Panc1 (cell line): ENCODE data around the gene CDK6. TPM values are rescaled to one million over a fixed set of nuclear protein-coding genes. Genes with fewer than 3 reads are reported as not detected.

Experiments
- ATAC-seq: fragments of 200-7000 bp; cut with Tn5 transposase; 2 replicates; pipeline ENCODE4 v1.9.1; 2020; ENCODE audit warnings: mild to moderate bottlenecking, moderate library complexity
- BruUV-seq: library from RNA; stranded (reverse); fragments of 400-500 nt; replicated peaks from 2 replicates; lab custom pipeline; 2021; lab: Mats Ljungman, UMichigan
- CTCF ChIA-PET: fragments of 300-600 bp; sonication (Branson Sonifier 250); formaldehyde crosslinking; loops from one replicate; lab custom pipeline; 2022; ENCODE audit warnings: antibody characterized with exemption; lab: Charles Lee
- POLR2A ChIA-PET: fragments of 300-600 bp; sonication (Branson Sonifier 250); formaldehyde crosslinking; loops from one replicate; lab custom pipeline; 2022; ENCODE audit warnings: antibody characterized with exemption; lab: Charles Lee
- DNase-seq: peaks from one replicate; pipeline ENCODE4 v3.0.0-alpha.2; 2010; ENCODE audit warnings: low read depth, low spot score
- H3K27ac ChIP-seq: 2 replicates; pipeline ENCODE4 v1.5.1; 2011; ENCODE audit warnings: mild to moderate bottlenecking, low read length, inconsistent platforms
- H3K27me3 ChIP-seq: fragments of 200-500 bp; sonication (Bioruptor generic); 2 replicates; pipeline ENCODE4 v1.6.0; 2014; ENCODE audit warnings: low read length, inconsistent platforms; ENCODE audit not compliant: control insufficient read depth, insufficient read depth
- H3K36me3 ChIP-seq: fragments of 200-500 bp; sonication (Bioruptor generic); 2 replicates; pipeline ENCODE4 v1.5.1; 2014; ENCODE audit warnings: inconsistent platforms, mild to moderate bottlenecking, low read length, moderate library complexity; ENCODE audit not compliant: control insufficient read depth, insufficient read depth
- H3K4me1 ChIP-seq: 2 replicates; pipeline ENCODE4 v1.5.1; 2011; ENCODE audit warnings: inconsistent platforms, mild to moderate bottlenecking, low read length, moderate library complexity; ENCODE audit not compliant: control insufficient read depth, insufficient read depth
- H3K4me3 ChIP-seq, 2 experiments: 2 replicates each; pipeline ENCODE4 v1.5.1; 2011 to 2012; ENCODE audit warnings: low read depth in 2 of 2, low read length in 2 of 2, mild to moderate bottlenecking in 2 of 2, inconsistent platforms in 1 of 2, moderate library complexity in 1 of 2
- H3K9me3 ChIP-seq: fragments of 200-500 bp; sonication (Bioruptor generic); 2 replicates; pipeline ENCODE4 v1.5.1; 2014; ENCODE audit warnings: low read depth, mild to moderate bottlenecking, inconsistent platforms, low read length, moderate library complexity; ENCODE audit not compliant: control insufficient read depth, insufficient read depth
- CTCF ChIP-seq: fragments of 450-650 bp; IDR thresholded peaks from 2 replicates; pipeline ENCODE4 v1.5.1; 2017; ENCODE audit warnings: mild to moderate bottlenecking
- REST ChIP-seq, 2 experiments: IDR thresholded peaks; 2 replicates each; pipeline ENCODE4 v1.6.1; 2011 to 2012; ENCODE audit warnings: low read depth in 2 of 2, control low read depth in 1 of 2, low read length in 1 of 2, mild to moderate bottlenecking in 1 of 2, moderate library complexity in 1 of 2; ENCODE audit not compliant: insufficient read depth in 1 of 2
- SIN3A ChIP-seq: IDR thresholded peaks from 2 replicates; pipeline ENCODE4 v1.6.1; 2012; ENCODE audit warnings: low read depth, mild to moderate bottlenecking, low read length, moderate library complexity, borderline replicate concordance; ENCODE audit not compliant: insufficient read depth
- TCF7L2 ChIP-seq: IDR thresholded peaks from 2 replicates; pipeline ENCODE4 v1.6.1; 2011; ENCODE audit warnings: mild to moderate bottlenecking, low read depth, low read length, inconsistent platforms
- in situ Hi-C: cut with HindIII; loops from 2 replicates; pipeline ENCODE4 v1.10.0; 2016; ENCODE audit warnings: low sequenced_read_pairs, low pct_unique_long_range_greater_than_20kb
- intact Hi-C: fragments of 100-400 bp; cut with micrococcal nuclease; formaldehyde crosslinking; loops from one replicate; pipeline ENCODE4 v1.10.0; 2022; ENCODE audit not compliant: unreplicated experiment
- total RNA-seq: library from RNA; stranded (reverse); gene quantifications from one replicate; pipeline ENCODE4 v1.2.1, GENCODE V29; 2021; ENCODE audit not compliant: unreplicated experiment

The CDK6 gene
- total RNA-seq, 1 experiment from 2014 or later = 57.4 TPM

GRCh38 chr7:92652536-92652935, 183.8 kb downstream of the CDK6 start:
- ChIA-PET CTCF (no interaction called here), POLR2A (no interaction called here)
- Histone ChIP-seq H3K4me3 (no peak overlapping the region), H3K27ac (no peak overlapping the region), H3K9me3 (no peaks in the 10 kb centered on the region), H3K4me1 (peaks cover 15% of the 10 kb centered on the region), H3K27me3 (no peaks in the 10 kb centered on the region), H3K36me3 (no peaks in the 10 kb centered on the region)
- no TSS peak for BruUV-seq
- ATAC-seq (no peak), DNase-seq (no peak)
- TF ChIP-seq REST (IDR thresholded peaks at IDR 0.05; ENCODE audit: insufficient read depth in 1 of 2, low read depth in 2 of 2, low read length in 1 of 2) = no peak
- intact Hi-C loops = no loop called here
- in situ Hi-C loops = no loop called here

GRCh38 chr7:92650391-92650790, 186.0 kb downstream of the CDK6 start:
- Histone ChIP-seq H3K36me3 (no peaks in the 10 kb centered on the region), H3K27me3 (no peaks in the 10 kb centered on the region), H3K9me3 (no peaks in the 10 kb centered on the region), H3K4me1 (peaks cover 34% of the 10 kb centered on the region), H3K4me3 (no peak overlapping the region), H3K27ac (peak overlapping the region; percentile 21; the same call in 1 of the 2 replicates)
- DNase-seq = no peak
- POLR2A ChIA-PET = no interaction called here
- in situ Hi-C loops = no loop called here
- intact Hi-C loops = no loop called here
- no peak for ATAC-seq
- TF ChIP-seq REST (IDR thresholded peaks at IDR 0.05; ENCODE audit: insufficient read depth in 1 of 2, low read depth in 2 of 2, low read length in 1 of 2) (no peak), CTCF (no peak), SIN3A (no peak), TCF7L2 (no peak)
- BruUV-seq = no TSS peak
- CTCF ChIA-PET = no interaction called here
